Epithelial cell of esophagus (primary cell): ENCODE data around the gene ERFL.

Experiments used
- DNase-seq: peaks from one replicate; pipeline ENCODE4 v3.0.0; 2010; ENCODE audit warnings: low read depth
- H3K4me3 ChIP-seq: 2 replicates; pipeline ENCODE4 v1.5.1; 2011; ENCODE audit warnings: mild to moderate bottlenecking, low read length, control low read depth
- CTCF ChIP-seq: IDR thresholded peaks from 2 replicates; pipeline ENCODE4 v1.5.1; 2011; ENCODE audit warnings: low read depth, mild to moderate bottlenecking, low read length, control low read depth, inconsistent platforms; ENCODE audit not compliant: insufficient read depth; ENCODE audit errors: missing control alignments

ERFL gene

GRCh38 chr19:41932259-41932719 lies 4.0 kb upstream of the ERFL start:
- no peak for TF ChIP-seq CTCF
- DNase-seq = no peak
- no peak overlapping the region for H3K4me3 ChIP-seq

GRCh38 chr19:41930926-41931592 lies 2.8 kb upstream of the ERFL start:
- no peak overlapping the region for H3K4me3 ChIP-seq
- peak; percentile 43 for TF ChIP-seq CTCF
- no peak for DNase-seq

GRCh38 chr19:41930322-41930722 lies 2.1 kb upstream of the ERFL start:
- H3K4me3 ChIP-seq = no peak overlapping the region
- DNase-seq = no peak
- no peak for TF ChIP-seq CTCF

GRCh38 chr19:41929536-41930071 lies 1.4 kb upstream of the ERFL start:
- no peak for DNase-seq
- no peak overlapping the region for H3K4me3 ChIP-seq
- no peak for TF ChIP-seq CTCF

GRCh38 chr19:41928754-41929535 lies 696 bp upstream of the ERFL start:
- no peak for DNase-seq
- no peak for TF ChIP-seq CTCF
- peak overlapping the region; percentile 10 for H3K4me3 ChIP-seq

GRCh38 chr19:41927497-41928192 lies 604 bp downstream of the ERFL start:
- peak overlapping the region; percentile 18 for H3K4me3 ChIP-seq
- no peak for DNase-seq
- no peak for TF ChIP-seq CTCF
